ENCODE measurements around the gene CHMP5.

The CHMP5 gene

DNA sequence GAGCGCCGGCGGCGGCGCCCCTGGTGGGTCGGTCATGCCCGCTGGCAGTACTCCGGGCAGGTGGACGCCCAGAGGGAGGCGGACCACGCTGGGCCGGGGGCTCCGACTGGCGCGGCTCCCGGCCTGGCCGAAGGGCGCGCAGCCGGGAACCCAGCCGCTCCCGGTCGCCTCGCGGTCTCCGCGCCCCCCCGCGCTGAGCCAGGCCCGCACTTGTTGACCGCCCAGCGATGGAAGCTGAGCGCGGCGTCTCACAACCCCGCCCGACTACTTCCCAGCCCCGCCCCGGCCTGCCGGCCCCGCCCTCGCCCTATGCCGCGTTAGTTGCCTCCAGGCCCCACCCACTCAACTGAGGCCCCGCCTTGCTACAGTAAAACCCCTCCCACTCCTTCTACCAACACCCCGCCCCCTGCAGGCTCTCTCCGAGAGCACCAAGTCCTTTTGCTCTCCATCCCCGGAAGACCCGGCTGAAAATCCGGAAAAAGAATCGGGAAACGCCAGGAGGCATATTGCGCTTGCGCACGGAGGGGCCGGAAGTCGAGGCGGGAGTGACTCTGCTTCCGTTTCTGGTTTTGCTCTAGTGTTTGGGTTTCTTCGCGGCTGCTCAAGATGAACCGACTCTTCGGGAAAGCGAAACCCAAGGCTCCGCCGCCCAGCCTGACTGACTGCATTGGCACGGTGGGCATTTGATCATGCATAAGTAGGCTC, at the start of gene CHMP5, which contains the start of gene BAG1:
Gene CHMP5, plus strand, starts transcription at position 577 of the 705 bp plus-strand sequence. Its CDS starts 30 bp downstream, at position 607.
Gene BAG1, minus strand, starts transcription at position 236 of the 705 bp plus-strand sequence.
- peaks cover 68% of the 10 kb centered on the region for H3K36me3 ChIP-seq (replicated peaks)
- no peaks in the 10 kb centered on the region for H3K27me3 ChIP-seq (ENCODE audit: low read depth)
- no peaks in the 10 kb centered on the region for H3K9me3 ChIP-seq
- peak within 1 kb of the TSS; percentile 90 for H3K4me3 ChIP-seq
- H3K4me1 ChIP-seq = peaks cover 10% of the 10 kb centered on the region
- in situ Hi-C loops (cut with MboI; ENCODE audit: low sequenced_read_pairs) = loop anchor here (5.0 kb wide), 1 partner anchor 53 kb away; no protein-coding TSS in a partner anchor
- DNase-seq (ENCODE audit: low spot score in 2 of 2) = peak; percentile 98 to 100

DNA sequence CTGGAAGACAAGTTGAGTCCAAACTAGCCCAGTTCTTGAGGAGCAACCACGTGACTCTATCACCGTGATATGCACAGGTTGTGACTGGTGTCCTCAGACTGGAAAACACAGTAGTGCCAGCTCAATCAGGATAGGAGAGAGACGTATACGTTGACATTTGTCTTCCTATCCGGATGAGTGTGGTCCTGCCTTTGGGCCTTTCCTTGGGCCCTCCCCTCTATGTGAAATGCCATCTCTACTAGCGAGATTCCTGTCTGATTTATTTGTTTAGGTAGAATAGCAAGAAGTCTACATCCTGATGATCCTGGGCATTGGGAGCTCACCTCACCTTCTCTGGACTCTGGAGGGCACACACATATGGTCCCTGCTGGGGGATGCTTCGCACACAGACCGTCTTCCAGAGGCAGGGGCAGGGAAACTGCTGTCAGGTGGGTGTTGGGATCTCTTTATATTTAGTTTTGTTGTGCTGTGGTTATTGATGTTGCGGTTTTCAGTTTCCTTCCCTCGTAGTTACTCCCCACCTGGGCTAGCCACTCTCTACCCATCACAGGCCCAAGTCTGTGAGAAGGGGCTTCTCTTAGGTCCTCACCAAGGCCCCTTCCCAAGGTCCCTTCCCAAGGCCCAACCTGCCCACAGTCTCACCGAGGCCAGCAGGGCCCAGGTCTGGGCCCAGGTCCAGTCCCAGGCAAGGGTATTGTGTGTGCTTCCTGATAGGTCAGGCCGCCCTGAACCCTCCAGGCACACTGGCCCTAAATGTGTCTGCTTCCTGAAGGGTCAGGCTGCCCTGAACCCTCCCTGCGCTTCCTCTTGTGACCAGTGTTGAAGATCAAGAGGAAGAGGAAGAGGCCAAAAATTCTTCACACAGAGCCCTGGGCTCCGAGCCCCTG, 43.9 kb upstream of the CHMP5 start:
- Histone ChIP-seq H3K36me3 (replicated peaks) (no peaks in the 10 kb centered on the region), H3K27me3 (ENCODE audit: low read depth) (peaks cover 16% of the 10 kb centered on the region), H3K4me1 (peaks cover 5% of the 10 kb centered on the region), H3K9me3 (no peaks in the 10 kb centered on the region), H3K4me3 (no peak overlapping the region)
- no peak for DNase-seq (ENCODE audit: low spot score in 2 of 2)
- in situ Hi-C loops (cut with MboI; ENCODE audit: low sequenced_read_pairs) = no loop called here

DNA sequence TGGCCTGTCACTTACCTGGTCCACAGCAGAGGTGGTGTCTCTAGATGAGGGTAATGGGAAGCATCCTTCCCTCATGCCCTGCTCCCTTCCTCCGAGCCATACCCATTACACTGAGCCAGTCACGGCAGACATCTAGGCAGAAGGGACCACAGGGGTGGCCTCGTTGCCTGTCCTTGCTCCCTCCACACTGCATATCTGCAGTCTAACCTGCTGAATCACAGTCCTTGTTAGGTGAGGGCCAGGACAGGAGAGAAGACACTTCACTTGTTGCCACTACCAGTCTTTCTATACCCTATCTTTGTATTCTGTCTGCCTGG, 43.3 kb upstream of the CHMP5 start:
- no peak for DNase-seq (ENCODE audit: low spot score in 2 of 2)
- Histone ChIP-seq H3K27me3 (ENCODE audit: low read depth) (peaks cover 10% of the 10 kb centered on the region), H3K36me3 (replicated peaks) (no peaks in the 10 kb centered on the region), H3K4me1 (peaks cover 5% of the 10 kb centered on the region), H3K9me3 (no peaks in the 10 kb centered on the region), H3K4me3 (no peak overlapping the region)
- in situ Hi-C loops (cut with MboI; ENCODE audit: low sequenced_read_pairs) = no loop called here

DNA sequence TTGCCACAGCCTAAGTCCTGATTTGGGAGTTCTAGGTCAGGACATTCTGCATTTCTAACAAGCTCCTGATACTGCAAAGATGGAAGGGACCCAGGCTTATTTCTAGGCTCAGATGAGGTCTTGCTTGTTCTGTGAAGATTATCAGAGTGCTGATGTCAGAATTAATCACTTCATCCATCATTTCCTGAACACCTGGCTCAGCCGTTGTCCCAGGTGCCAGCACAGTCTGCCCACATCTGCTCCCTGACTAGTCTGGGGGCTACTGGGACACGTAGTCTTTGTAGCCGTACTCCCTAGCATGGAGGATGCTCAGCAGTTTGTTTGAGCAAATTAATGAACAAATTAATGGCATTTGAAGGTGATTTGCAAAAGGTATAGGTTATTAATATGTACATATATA, 42.8 kb upstream of the CHMP5 start:
- Histone ChIP-seq H3K27me3 (ENCODE audit: low read depth) (peaks cover 5% of the 10 kb centered on the region; the same call in 1 of the 2 replicates), H3K36me3 (replicated peaks) (no peaks in the 10 kb centered on the region), H3K4me1 (peaks cover 5% of the 10 kb centered on the region), H3K9me3 (no peaks in the 10 kb centered on the region), H3K4me3 (no peak overlapping the region)
- no peak for DNase-seq (ENCODE audit: low spot score in 2 of 2)
- in situ Hi-C loops (cut with MboI; ENCODE audit: low sequenced_read_pairs) = no loop called here

- in situ Hi-C loops (cut with MboI; ENCODE audit: low sequenced_read_pairs) = no loop called here
- Histone ChIP-seq H3K27me3 (ENCODE audit: low read depth) (no peaks in the 10 kb centered on the region), H3K4me1 (peaks cover 5% of the 10 kb centered on the region), H3K36me3 (replicated peaks) (no peaks in the 10 kb centered on the region), H3K4me3 (no peak overlapping the region), H3K9me3 (no peaks in the 10 kb centered on the region)
- DNase-seq (ENCODE audit: low spot score in 2 of 2) = no peak
Measured at GRCh38 chr9:33223696-33224095, 41.2 kb upstream of the CHMP5 start.

- H3K4me1 ChIP-seq = peaks cover 5% of the 10 kb centered on the region
Measured at GRCh38 chr9:33225319-33226147, 39.3 kb upstream of the CHMP5 start.

DNA sequence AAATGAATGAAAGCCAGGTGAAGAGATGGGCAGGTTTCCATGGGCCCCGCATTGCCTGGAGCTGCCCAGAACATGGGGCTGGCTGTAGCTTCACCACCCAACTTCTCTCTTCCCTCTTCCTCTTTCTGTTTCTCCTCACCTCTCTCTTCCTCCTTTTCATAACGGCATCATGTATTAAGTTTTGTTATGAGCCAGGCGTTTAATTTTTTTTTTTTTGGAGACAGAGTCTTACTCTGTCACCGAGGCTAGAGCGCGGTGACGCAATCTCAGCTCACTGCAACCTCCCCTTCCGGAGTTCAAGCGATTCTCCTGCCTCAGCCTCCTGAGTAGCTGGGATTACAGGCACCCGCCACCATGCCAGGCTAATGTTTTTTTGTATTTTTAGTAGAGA, 37.8 kb upstream of the CHMP5 start:
- no peaks in the 10 kb centered on the region for H3K36me3 ChIP-seq (replicated peaks)
- peaks cover 5% of the 10 kb centered on the region for H3K4me1 ChIP-seq
- no peak overlapping the region for H3K4me3 ChIP-seq
- in situ Hi-C loops (cut with MboI; ENCODE audit: low sequenced_read_pairs) = loop anchor here (5.0 kb wide), 1 partner anchor 145 kb away; no protein-coding TSS in a partner anchor
- DNase-seq (ENCODE audit: low spot score in 2 of 2) = no peak
- H3K27me3 ChIP-seq (ENCODE audit: low read depth) = peaks cover 5% of the 10 kb centered on the region; the same call in 1 of the 2 replicates
- H3K9me3 ChIP-seq = no peaks in the 10 kb centered on the region

More at GRCh38 chr9:33225319-33226147, 39.3 kb upstream of the CHMP5 start:
- Histone ChIP-seq H3K36me3 (replicated peaks) (no peaks in the 10 kb centered on the region), H3K27me3 (ENCODE audit: low read depth) (no peaks in the 10 kb centered on the region), H3K9me3 (no peaks in the 10 kb centered on the region), H3K4me3 (no peak overlapping the region)
- peak; percentile 79 to 80 for DNase-seq (ENCODE audit: low spot score in 2 of 2)
- in situ Hi-C loops (cut with MboI; ENCODE audit: low sequenced_read_pairs) = loop anchor here (5.0 kb wide), 1 partner anchor 143 kb away; no protein-coding TSS in a partner anchor

GRCh38 chr9:33227741-33228140, 37.1 kb upstream of the CHMP5 start:
- peaks cover 5% of the 10 kb centered on the region for H3K4me1 ChIP-seq

GRCh38 chr9:33228606-33229005, 36.2 kb upstream of the CHMP5 start:
- H3K9me3 ChIP-seq = no peaks in the 10 kb centered on the region
- H3K4me1 ChIP-seq = peaks cover 5% of the 10 kb centered on the region
- no peaks in the 10 kb centered on the region for H3K36me3 ChIP-seq (replicated peaks)
- H3K4me3 ChIP-seq = no peak overlapping the region
- in situ Hi-C loops (cut with MboI; ENCODE audit: low sequenced_read_pairs) = loop anchor here (5.0 kb wide), 1 partner anchor 146 kb away; no protein-coding TSS in a partner anchor
- DNase-seq (ENCODE audit: low spot score in 2 of 2) = no peak
- peaks cover 5% of the 10 kb centered on the region; the same call in 1 of the 2 replicates for H3K27me3 ChIP-seq (ENCODE audit: low read depth)

More at GRCh38 chr9:33227741-33228140, 37.1 kb upstream of the CHMP5 start:
- DNase-seq (ENCODE audit: low spot score in 2 of 2) = no peak
- no peak overlapping the region for H3K4me3 ChIP-seq
- H3K9me3 ChIP-seq = no peaks in the 10 kb centered on the region
- in situ Hi-C loops (cut with MboI; ENCODE audit: low sequenced_read_pairs) = loop anchor here (5.0 kb wide), 1 partner anchor 145 kb away; no protein-coding TSS in a partner anchor
- H3K36me3 ChIP-seq (replicated peaks) = no peaks in the 10 kb centered on the region
- peaks cover 5% of the 10 kb centered on the region; the same call in 1 of the 2 replicates for H3K27me3 ChIP-seq (ENCODE audit: low read depth)

DNA sequence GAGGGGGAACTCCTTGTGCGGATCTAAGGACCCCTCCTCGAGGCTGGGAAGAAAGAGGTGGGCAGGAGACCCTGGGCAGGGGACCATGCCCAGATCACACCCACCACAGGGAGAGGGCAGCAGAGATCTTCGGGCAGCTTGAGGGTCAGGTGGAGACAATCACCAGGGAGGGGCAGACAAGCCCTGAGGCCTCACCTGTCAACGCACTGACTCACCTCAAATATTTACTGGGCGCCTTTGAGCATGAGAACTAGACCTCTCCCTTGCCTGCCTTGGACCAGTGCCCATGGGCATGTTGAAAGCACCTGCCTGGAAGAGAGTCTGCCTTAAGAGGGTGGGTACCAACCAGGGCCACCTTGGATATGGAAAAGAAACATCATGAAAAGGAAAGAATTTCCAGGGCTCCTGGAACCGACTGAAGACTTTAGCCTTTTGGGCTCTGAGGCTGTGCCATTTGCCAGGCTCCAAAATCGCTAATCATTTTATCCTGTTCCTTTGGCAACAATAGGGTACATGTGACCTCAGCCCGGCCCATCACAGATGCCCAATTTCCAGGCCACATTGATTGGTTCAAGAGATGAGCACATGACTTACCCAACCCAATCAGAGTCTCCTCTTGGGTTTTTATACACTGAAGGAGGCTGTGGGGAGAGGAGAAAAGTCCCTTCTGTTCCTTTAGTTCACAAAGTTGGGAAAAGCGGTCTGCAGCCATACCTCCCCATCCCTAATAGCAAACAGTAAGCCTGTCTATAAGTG, 35.3 kb upstream of the CHMP5 start:
- Histone ChIP-seq H3K4me3 (no peak overlapping the region), H3K9me3 (no peaks in the 10 kb centered on the region), H3K36me3 (replicated peaks) (no peaks in the 10 kb centered on the region), H3K4me1 (peaks cover 5% of the 10 kb centered on the region), H3K27me3 (ENCODE audit: low read depth) (peaks cover 5% of the 10 kb centered on the region; the same call in 1 of the 2 replicates)
- no peak for DNase-seq (ENCODE audit: low spot score in 2 of 2)
- in situ Hi-C loops (cut with MboI; ENCODE audit: low sequenced_read_pairs) = loop anchor here (5.0 kb wide), 1 partner anchor 147 kb away; no protein-coding TSS in a partner anchor

GRCh38 chr9:33230756-33231622, 33.9 kb upstream of the CHMP5 start:
- H3K36me3 ChIP-seq (replicated peaks) = no peaks in the 10 kb centered on the region
- H3K4me3 ChIP-seq = no peak overlapping the region
- in situ Hi-C loops (cut with MboI; ENCODE audit: low sequenced_read_pairs) = no loop called here
- no peaks in the 10 kb centered on the region for H3K4me1 ChIP-seq
- no peaks in the 10 kb centered on the region for H3K9me3 ChIP-seq
- no peak for DNase-seq (ENCODE audit: low spot score in 2 of 2)
- H3K27me3 ChIP-seq (ENCODE audit: low read depth) = peaks cover 5% of the 10 kb centered on the region; the same call in 1 of the 2 replicates

- no peaks in the 10 kb centered on the region for H3K4me1 ChIP-seq
- no peak overlapping the region for H3K4me3 ChIP-seq
- H3K27me3 ChIP-seq (ENCODE audit: low read depth) = peaks cover 5% of the 10 kb centered on the region; the same call in 1 of the 2 replicates
- no peaks in the 10 kb centered on the region for H3K36me3 ChIP-seq (replicated peaks)
- no peaks in the 10 kb centered on the region for H3K9me3 ChIP-seq
- in situ Hi-C loops (cut with MboI; ENCODE audit: low sequenced_read_pairs) = no loop called here
- DNase-seq (ENCODE audit: low spot score in 2 of 2) = no peak
Measured at GRCh38 chr9:33231623-33231942, 33.3 kb upstream of the CHMP5 start.
